Activated naive CD8-positive, alpha-beta T cell treated with anti-CD3 and anti-CD28 coated beads, Interleukin-2, amount 10 ng/mL, durations not matched to agents 7 days and 5 days (primary cell): ENCODE data around the gene CEP57L1. TPM values are rescaled to one million over a fixed set of nuclear protein-coding genes. Genes with fewer than 3 reads are reported as not detected.
A peak's percentile ranks its signal among the peaks of the same experiment; 100 is the strongest.

Experiments used
- ATAC-seq: fragments of 150-1000 bp; cut with Tn5 transposase; one replicate; pipeline ENCODE4 v1.10.0; 2021; ENCODE audit warnings: low read depth, moderate library complexity
- POLR2A ChIA-PET: fragments of 350-600 bp; sonication (Branson Sonifier 250); formaldehyde crosslinking; loops from one replicate; lab custom pipeline; 2021; ENCODE audit warnings: antibody characterized with exemption; lab: Charles Lee
- DNase-seq: peaks from one replicate; pipeline ENCODE4 v3.0.0; 2021
- H3K27ac Mint-ChIP-seq: one replicate; pipeline ENCODE4 v1.8.0; 2022; ENCODE audit warnings: mild to moderate bottlenecking, mixed read lengths
- H3K27me3 Mint-ChIP-seq: one replicate; pipeline ENCODE4 v1.8.0; 2022; ENCODE audit warnings: mild to moderate bottlenecking, moderate library complexity, mixed read lengths
- H3K36me3 Mint-ChIP-seq: one replicate; pipeline ENCODE4 v1.8.0; 2021; ENCODE audit warnings: mild to moderate bottlenecking, mixed read lengths
- H3K4me1 Mint-ChIP-seq: one replicate; pipeline ENCODE4 v1.8.0; 2021; ENCODE audit warnings: mixed read lengths
- H3K4me3 Mint-ChIP-seq: one replicate; pipeline ENCODE4 v1.8.0; 2022; ENCODE audit warnings: mild to moderate bottlenecking, moderate library complexity, mixed read lengths
- H3K9me3 Mint-ChIP-seq: one replicate; pipeline ENCODE4 v1.8.0; 2021; ENCODE audit warnings: mixed read lengths
- total RNA-seq, 2 experiments: library from RNA; stranded (reverse); gene quantifications; one replicate each; pipeline ENCODE4 v1.2.3, GENCODE V29; 2021

Gene CEP57L1
- total RNA-seq, 2 experiments from 2014 or later = 20.5 to 22.6 TPM

GRCh38 chr6:109059153-109059552, 36.2 kb upstream of the CEP57L1 start:
- Mint-ChIP-seq H3K4me3 (peak overlapping the region; percentile 65), H3K27ac (peak overlapping the region; percentile 73), H3K36me3 (no peaks in the 10 kb centered on the region), H3K27me3 (peaks cover 2% of the 10 kb centered on the region), H3K4me1 (peaks cover 29% of the 10 kb centered on the region), H3K9me3 (no peaks in the 10 kb centered on the region)
- ATAC-seq (no peak), DNase-seq (no peak)
- POLR2A ChIA-PET = no interaction called here

DNA sequence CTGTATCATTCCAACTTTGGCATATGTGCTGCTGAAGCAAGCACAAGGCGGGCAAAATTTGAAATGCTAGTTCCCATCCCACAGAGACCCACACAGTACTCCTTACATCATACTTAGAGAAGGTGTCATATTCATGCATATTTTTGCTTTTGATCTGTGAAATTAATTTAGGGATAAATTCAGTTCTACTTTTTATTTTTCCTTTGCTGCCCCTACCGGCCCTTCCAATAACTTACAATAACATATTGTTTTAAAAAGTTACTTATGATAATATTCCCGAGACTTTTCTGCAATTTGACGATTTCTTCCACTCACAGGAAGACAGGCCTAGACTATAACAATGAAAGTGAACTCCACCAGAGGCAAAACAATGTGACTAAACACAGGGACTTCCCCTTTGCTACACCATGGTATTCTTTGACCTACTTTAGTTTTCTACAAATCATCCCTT, 35.7 kb upstream of the CEP57L1 start:
- peaks cover 2% of the 10 kb centered on the region for H3K27me3 Mint-ChIP-seq
- POLR2A ChIA-PET = interaction anchor here (1.0 kb wide), 1 partner anchor 119 kb away, joined by 3 read pairs; no protein-coding TSS in a partner anchor
- peak overlapping the region; percentile 65 for H3K4me3 Mint-ChIP-seq
- DNase-seq (no peak), ATAC-seq (peak; percentile 97)
- H3K4me1 Mint-ChIP-seq = peaks cover 31% of the 10 kb centered on the region
- no peaks in the 10 kb centered on the region for H3K9me3 Mint-ChIP-seq
- no peaks in the 10 kb centered on the region for H3K36me3 Mint-ChIP-seq
- peak overlapping the region; percentile 73 for H3K27ac Mint-ChIP-seq

GRCh38 chr6:109060571-109060970, 34.7 kb upstream of the CEP57L1 start:
- no peak for ATAC-seq
- DNase-seq = no peak
- Mint-ChIP-seq H3K4me3 (no peak overlapping the region), H3K4me1 (peaks cover 31% of the 10 kb centered on the region), H3K27ac (no peak overlapping the region), H3K27me3 (peaks cover 2% of the 10 kb centered on the region), H3K9me3 (no peaks in the 10 kb centered on the region), H3K36me3 (no peaks in the 10 kb centered on the region)
- POLR2A ChIA-PET = interaction anchor here (1.0 kb wide), 1 partner anchor 120 kb away, joined by 3 read pairs; no protein-coding TSS in a partner anchor

- no peak for DNase-seq
- no peak overlapping the region for H3K4me3 Mint-ChIP-seq
- peaks cover 28% of the 10 kb centered on the region for H3K4me1 Mint-ChIP-seq
- peaks cover 2% of the 10 kb centered on the region for H3K27me3 Mint-ChIP-seq
- H3K36me3 Mint-ChIP-seq = no peaks in the 10 kb centered on the region
- H3K9me3 Mint-ChIP-seq = no peaks in the 10 kb centered on the region
- peak overlapping the region; percentile 78 for H3K27ac Mint-ChIP-seq
- POLR2A ChIA-PET = interaction anchor here (1.1 kb wide), 1 partner anchor 32 kb away, joined by 3 read pairs; the partner anchor contains the start of gene SESN1
- no peak for ATAC-seq
Measured at GRCh38 chr6:109062216-109062615, 33.1 kb upstream of the CEP57L1 start.

DNA sequence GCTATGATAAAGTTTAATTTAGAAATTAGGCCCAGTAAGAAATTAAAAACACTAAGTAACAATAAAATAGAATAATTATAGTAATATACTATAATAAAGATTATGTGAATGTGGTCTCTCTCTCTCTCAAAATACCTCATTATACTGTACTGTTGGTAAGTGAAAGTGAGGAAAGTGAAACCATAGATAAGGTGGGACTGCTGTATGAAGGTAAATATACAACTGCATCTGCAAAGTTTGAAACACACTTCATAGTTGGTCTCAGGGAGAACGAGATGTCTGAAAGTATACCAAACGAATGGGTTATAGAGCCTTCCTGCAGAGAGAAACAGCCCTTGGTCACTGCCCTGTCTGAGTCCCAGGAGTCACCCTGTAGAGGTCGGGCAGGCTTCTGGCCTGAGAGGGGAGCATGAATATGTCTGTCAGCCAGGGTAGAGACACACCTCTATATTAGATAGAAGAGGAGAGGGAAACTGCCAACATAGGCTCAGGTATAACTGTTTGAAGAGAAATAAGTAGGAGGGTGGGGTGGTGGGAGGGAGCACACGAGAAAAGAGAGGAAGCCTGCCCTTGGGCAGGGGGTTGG, 32.4 kb upstream of the CEP57L1 start:
- Mint-ChIP-seq H3K4me1 (peaks cover 28% of the 10 kb centered on the region), H3K27me3 (peaks cover 2% of the 10 kb centered on the region), H3K4me3 (no peak overlapping the region), H3K27ac (peak overlapping the region; percentile 41), H3K36me3 (no peaks in the 10 kb centered on the region), H3K9me3 (no peaks in the 10 kb centered on the region)
- ATAC-seq = peak; percentile 44
- no peak for DNase-seq
- POLR2A ChIA-PET = interaction anchor here (1.1 kb wide), 1 partner anchor 31 kb away, joined by 3 read pairs; the partner anchor contains the start of gene SESN1

GRCh38 chr6:109069746-109070145, 25.6 kb upstream of the CEP57L1 start:
- H3K27me3 Mint-ChIP-seq = no peaks in the 10 kb centered on the region
- POLR2A ChIA-PET = no interaction called here
- no peak overlapping the region for H3K4me3 Mint-ChIP-seq
- no peaks in the 10 kb centered on the region for H3K9me3 Mint-ChIP-seq
- H3K4me1 Mint-ChIP-seq = peaks cover 18% of the 10 kb centered on the region
- peaks cover 2% of the 10 kb centered on the region for H3K36me3 Mint-ChIP-seq
- no peak overlapping the region for H3K27ac Mint-ChIP-seq
- DNase-seq (no peak), ATAC-seq (no peak)

GRCh38 chr6:109071125-109071917, 24.0 kb upstream of the CEP57L1 start:
- DNase-seq = no peak
- H3K4me3 Mint-ChIP-seq = peak overlapping the region; percentile 67
- H3K4me1 Mint-ChIP-seq = peaks cover 18% of the 10 kb centered on the region
- no peaks in the 10 kb centered on the region for H3K27me3 Mint-ChIP-seq
- peaks cover 2% of the 10 kb centered on the region for H3K36me3 Mint-ChIP-seq
- POLR2A ChIA-PET = interaction anchor here (0.6 to 2.0 kb wide), 6 partner anchors 21 to 189 kb away, joined by 3 to 12 read pairs (median 6); partner anchors contain the start of gene SESN1
- ATAC-seq = no peak
- H3K27ac Mint-ChIP-seq = peak overlapping the region; percentile 57
- H3K9me3 Mint-ChIP-seq = no peaks in the 10 kb centered on the region

DNA sequence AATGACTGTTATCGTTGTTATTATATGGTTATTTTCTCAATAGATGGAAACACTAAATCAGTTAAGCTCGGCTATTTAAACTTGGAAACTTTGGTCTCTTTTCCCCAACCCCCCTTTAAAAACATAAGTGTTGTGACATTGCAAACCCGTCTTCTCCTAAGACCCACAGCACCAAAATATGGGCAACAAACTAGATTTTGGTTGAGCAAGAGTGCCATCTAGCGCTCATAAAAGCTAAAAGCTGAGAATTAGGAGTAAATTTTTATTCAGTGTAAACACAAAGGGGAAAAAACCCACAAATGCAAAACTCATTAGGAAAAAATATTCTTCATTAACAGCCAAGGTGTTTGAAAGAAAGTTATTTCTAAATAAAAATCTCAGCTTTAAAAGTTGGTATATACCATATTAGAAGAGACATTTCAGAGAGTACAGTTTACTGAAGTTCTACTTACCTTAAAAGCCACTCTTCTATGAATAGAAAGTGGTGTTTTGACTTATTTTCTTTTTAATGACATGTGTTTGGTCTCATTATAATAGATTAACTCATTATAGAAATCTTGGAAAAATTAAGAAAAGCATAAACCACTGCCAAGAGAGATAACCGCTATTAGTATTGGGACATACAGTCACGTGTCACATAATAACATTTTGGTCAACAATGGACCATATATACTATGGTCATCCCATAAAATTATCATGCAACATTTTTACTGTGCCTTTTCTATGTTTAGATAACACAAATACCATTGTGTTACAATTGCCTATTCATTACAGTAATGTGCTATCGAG, 21.8 kb upstream of the CEP57L1 start:
- DNase-seq = no peak
- Mint-ChIP-seq H3K27ac (no peak overlapping the region), H3K36me3 (no peaks in the 10 kb centered on the region), H3K9me3 (no peaks in the 10 kb centered on the region), H3K27me3 (no peaks in the 10 kb centered on the region), H3K4me3 (no peak overlapping the region), H3K4me1 (peaks cover 16% of the 10 kb centered on the region)
- POLR2A ChIA-PET = interaction anchor here (0.7 kb wide), 1 partner anchor 21 kb away, joined by 4 read pairs; the partner anchor contains the start of gene SESN1
- ATAC-seq = peak; percentile 59

DNA sequence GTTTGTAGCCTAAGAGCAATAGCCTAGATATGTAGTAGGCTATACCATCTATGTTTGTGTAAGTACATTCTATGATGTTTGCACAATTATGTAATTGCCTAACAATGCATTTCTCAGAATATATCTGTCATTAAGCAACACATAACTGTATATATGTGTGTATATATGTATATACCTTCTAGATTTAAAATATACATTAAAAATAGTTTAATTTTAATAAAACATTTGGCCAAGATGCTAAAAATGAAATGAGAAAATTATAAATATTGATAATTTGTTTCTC, 21.2 kb upstream of the CEP57L1 start:
- no peaks in the 10 kb centered on the region for H3K36me3 Mint-ChIP-seq
- no peaks in the 10 kb centered on the region for H3K9me3 Mint-ChIP-seq
- H3K4me3 Mint-ChIP-seq = no peak overlapping the region
- POLR2A ChIA-PET = no interaction called here
- H3K4me1 Mint-ChIP-seq = peaks cover 16% of the 10 kb centered on the region
- no peak overlapping the region for H3K27ac Mint-ChIP-seq
- ATAC-seq = no peak
- H3K27me3 Mint-ChIP-seq = no peaks in the 10 kb centered on the region
- no peak for DNase-seq

GRCh38 chr6:109075934-109076333, 19.4 kb upstream of the CEP57L1 start:
- Mint-ChIP-seq H3K9me3 (no peaks in the 10 kb centered on the region), H3K4me3 (no peak overlapping the region), H3K36me3 (no peaks in the 10 kb centered on the region), H3K27me3 (no peaks in the 10 kb centered on the region), H3K4me1 (peaks cover 15% of the 10 kb centered on the region), H3K27ac (no peak overlapping the region)
- no peak for ATAC-seq
- POLR2A ChIA-PET = interaction anchor here (1.4 kb wide), 1 partner anchor 19 kb away, joined by 3 read pairs; the partner anchor contains the start of gene SESN1
- no peak for DNase-seq

DNA sequence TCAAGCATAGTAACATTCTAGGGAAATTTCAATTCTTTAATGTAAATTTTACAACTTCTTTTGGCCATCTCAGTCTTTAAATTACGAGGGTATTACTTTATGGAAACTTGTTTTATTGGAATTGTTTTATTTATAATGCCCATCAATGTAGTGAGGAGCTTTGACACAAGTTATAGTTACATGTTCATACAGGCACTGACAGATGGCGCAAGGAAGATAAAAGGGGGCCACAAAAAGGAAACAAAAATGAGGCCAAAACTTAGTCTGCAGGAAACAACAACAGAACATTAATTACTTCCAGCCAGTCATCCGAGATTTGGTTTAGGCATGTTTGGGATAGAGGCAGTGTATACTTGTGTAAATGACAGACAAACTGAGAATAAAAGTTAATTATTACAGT, 18.9 kb upstream of the CEP57L1 start:
- no peak for DNase-seq
- H3K27me3 Mint-ChIP-seq = no peaks in the 10 kb centered on the region
- no peak for ATAC-seq
- no peak overlapping the region for H3K27ac Mint-ChIP-seq
- peaks cover 10% of the 10 kb centered on the region for H3K4me1 Mint-ChIP-seq
- no peaks in the 10 kb centered on the region for H3K36me3 Mint-ChIP-seq
- POLR2A ChIA-PET = interaction anchor here (1.4 kb wide), 1 partner anchor 18 kb away, joined by 3 read pairs; the partner anchor contains the start of gene SESN1
- no peak overlapping the region for H3K4me3 Mint-ChIP-seq
- no peaks in the 10 kb centered on the region for H3K9me3 Mint-ChIP-seq

DNA sequence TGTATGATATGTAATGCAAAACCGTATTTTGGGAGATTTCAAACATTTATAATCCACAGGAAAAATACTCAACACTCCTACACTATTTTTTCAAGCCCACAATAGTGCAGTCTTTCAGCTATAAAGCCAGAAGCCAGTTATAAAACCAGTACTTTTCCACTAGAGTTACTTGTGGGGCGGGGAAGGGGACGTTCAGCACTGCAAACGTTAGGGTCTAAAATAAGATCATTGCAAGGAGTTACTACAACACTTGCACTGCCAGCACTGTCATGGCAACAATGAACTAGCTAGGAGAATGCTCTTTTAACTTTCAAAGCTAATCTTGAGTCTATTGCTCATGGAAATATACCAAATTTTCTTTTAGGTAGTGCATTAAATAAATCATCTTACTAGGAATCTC, 15.3 kb upstream of the CEP57L1 start:
- Mint-ChIP-seq H3K36me3 (no peaks in the 10 kb centered on the region), H3K27ac (no peak overlapping the region), H3K9me3 (no peaks in the 10 kb centered on the region), H3K4me1 (no peaks in the 10 kb centered on the region), H3K27me3 (no peaks in the 10 kb centered on the region), H3K4me3 (no peak overlapping the region)
- no peak for DNase-seq
- POLR2A ChIA-PET = interaction anchor here (1.3 kb wide), 1 partner anchor 522 kb away, joined by 3 read pairs; no protein-coding TSS in a partner anchor
- ATAC-seq = no peak

- Mint-ChIP-seq H3K36me3 (no peaks in the 10 kb centered on the region), H3K9me3 (no peaks in the 10 kb centered on the region), H3K4me3 (no peak overlapping the region), H3K4me1 (no peaks in the 10 kb centered on the region), H3K27me3 (no peaks in the 10 kb centered on the region), H3K27ac (no peak overlapping the region)
- DNase-seq = no peak
- no peak for ATAC-seq
- POLR2A ChIA-PET = interaction anchor here (1.5 kb wide), 1 partner anchor 13 kb away, joined by 4 read pairs; no protein-coding TSS in a partner anchor
Measured at GRCh38 chr6:109081026-109081425, 14.3 kb upstream of the CEP57L1 start.
